ENCODE data around the gene CHST6.
"Not testable (repeated sequence)": the region's sequence is repeated elsewhere in the genome, so short reads cannot be mapped to it uniquely, and the experiment has no call there.

The CHST6 gene

GRCh38 chr16:75433732-75434413 lies 61.4 kb downstream of the CHST6 start:
- no peak for DNase-seq
- Histone ChIP-seq H3K79me2 (ENCODE audit: insufficient read depth, low read length) (peaks cover 43% of the 10 kb centered on the region), H3K36me3 (ENCODE audit: insufficient read depth, low read length) (no peaks in the 10 kb centered on the region; the same call in none of the 2 replicates), H3K9ac (ENCODE audit: low read depth, low read length) (peak overlapping the region; percentile 68), H3K27ac (ENCODE audit: low read length) (peak overlapping the region; percentile 73), H3K4me2 (ENCODE audit: insufficient read depth, low read length) (peak overlapping the region; percentile 76), H2AFZ (ENCODE audit: low read depth, low read length) (peak overlapping the region; percentile 85), H3K27me3 (ENCODE audit: insufficient read depth, low read length, poor library complexity) (no peaks in the 10 kb centered on the region), H3K9me3 (ENCODE audit: insufficient read depth, low read length, severe bottlenecking) (no peaks in the 10 kb centered on the region), H4K20me1 (ENCODE audit: insufficient read depth, low read length) (no peaks in the 10 kb centered on the region), H3K4me1 (ENCODE audit: insufficient read depth, low read length) (peaks cover 41% of the 10 kb centered on the region), H3K4me3 (ENCODE audit: low read depth in 1 of 2, low read length in 2 of 2) (peak overlapping the region; percentile 58 to 67)
- ATAC-seq (ENCODE audit: insufficient read depth, low read depth) = peak; percentile 71
- TF ChIP-seq CTCF (IDR thresholded peaks at IDR 0.05; ENCODE audit: borderline replicate concordance, extremely low read depth, low read length, poor library complexity, severe bottlenecking) (no peak), EZH2 (IDR thresholded peaks at IDR 0.05; ENCODE audit: borderline replicate concordance, low read depth, low read length, severe bottlenecking) (no peak)

- H3K27ac ChIP-seq (ENCODE audit: low read length) = peak within 1 kb of the TSS; percentile 73
Measured at GRCh38 chr16:75432828-75433731, 62.2 kb downstream of the CHST6 start, which contains the start of gene CFDP1. TSS of gene CFDP1 (minus strand) at chr16:75433503. CDS start at chr16:75433352, 151 bp downstream.

GRCh38 chr16:75429621-75430403 lies 65.4 kb downstream of the CHST6 start:
- Histone ChIP-seq H3K36me3 (ENCODE audit: insufficient read depth, low read length) (no peaks in the 10 kb centered on the region; the same call in none of the 2 replicates), H3K4me1 (ENCODE audit: insufficient read depth, low read length) (peaks cover 36% of the 10 kb centered on the region), H3K4me3 (ENCODE audit: low read depth in 1 of 2, low read length in 2 of 2) (no peak overlapping the region), H3K27ac (ENCODE audit: low read length) (no peak overlapping the region), H4K20me1 (ENCODE audit: insufficient read depth, low read length) (peaks cover 3% of the 10 kb centered on the region; the same call in 1 of the 2 replicates), H3K9me3 (ENCODE audit: insufficient read depth, low read length, severe bottlenecking) (no peaks in the 10 kb centered on the region), H2AFZ (ENCODE audit: low read depth, low read length) (no peak overlapping the region), H3K4me2 (ENCODE audit: insufficient read depth, low read length) (no peak overlapping the region), H3K9ac (ENCODE audit: low read depth, low read length) (no peak overlapping the region), H3K27me3 (ENCODE audit: insufficient read depth, low read length, poor library complexity) (no peaks in the 10 kb centered on the region), H3K79me2 (ENCODE audit: insufficient read depth, low read length) (peaks cover 79% of the 10 kb centered on the region)
- ATAC-seq (ENCODE audit: insufficient read depth, low read depth) (no peak), DNase-seq (no peak)
- no peak for TF ChIP-seq EZH2 (IDR thresholded peaks at IDR 0.05; ENCODE audit: borderline replicate concordance, low read depth, low read length, severe bottlenecking)
- no peak for TF ChIP-seq CTCF (IDR thresholded peaks at IDR 0.05; ENCODE audit: borderline replicate concordance, extremely low read depth, low read length, poor library complexity, severe bottlenecking)

More at GRCh38 chr16:75432828-75433731, 62.2 kb downstream of the CHST6 start, which contains the start of gene CFDP1:
- no peaks in the 10 kb centered on the region for H3K9me3 ChIP-seq (ENCODE audit: insufficient read depth, low read length, severe bottlenecking)
- peak within 1 kb of the TSS; percentile 76 for H3K4me2 ChIP-seq (ENCODE audit: insufficient read depth, low read length)
- peaks cover 51% of the 10 kb centered on the region for H3K79me2 ChIP-seq (ENCODE audit: insufficient read depth, low read length)
- peak within 1 kb of the TSS; percentile 58 to 67 for H3K4me3 ChIP-seq (ENCODE audit: low read depth in 1 of 2, low read length in 2 of 2)
- no peaks in the 10 kb centered on the region; the same call in none of the 2 replicates for H3K36me3 ChIP-seq (ENCODE audit: insufficient read depth, low read length)
- peak within 1 kb of the TSS; percentile 68 for H3K9ac ChIP-seq (ENCODE audit: low read depth, low read length)
- H2AFZ ChIP-seq (ENCODE audit: low read depth, low read length) = peak within 1 kb of the TSS; percentile 85
- ATAC-seq (ENCODE audit: insufficient read depth, low read depth) = peak; percentile 90
- peak; percentile 95 for DNase-seq
- no peak for TF ChIP-seq CTCF (IDR thresholded peaks at IDR 0.05; ENCODE audit: borderline replicate concordance, extremely low read depth, low read length, poor library complexity, severe bottlenecking)
- no peak for TF ChIP-seq EZH2 (IDR thresholded peaks at IDR 0.05; ENCODE audit: borderline replicate concordance, low read depth, low read length, severe bottlenecking)
- H3K4me1 ChIP-seq (ENCODE audit: insufficient read depth, low read length) = peaks cover 41% of the 10 kb centered on the region
- no peaks in the 10 kb centered on the region for H3K27me3 ChIP-seq (ENCODE audit: insufficient read depth, low read length, poor library complexity)
- H4K20me1 ChIP-seq (ENCODE audit: insufficient read depth, low read length) = no peaks in the 10 kb centered on the region

GRCh38 chr16:75426524-75426923 lies 68.7 kb downstream of the CHST6 start:
- not testable (repeated sequence) for H3K4me3 ChIP-seq (ENCODE audit: low read depth in 1 of 2, low read length in 2 of 2); H3K36me3 ChIP-seq (ENCODE audit: insufficient read depth, low read length); H3K9ac ChIP-seq (ENCODE audit: low read depth, low read length); H2AFZ ChIP-seq (ENCODE audit: low read depth, low read length); H4K20me1 ChIP-seq (ENCODE audit: insufficient read depth, low read length); H3K27ac ChIP-seq (ENCODE audit: low read length); H3K9me3 ChIP-seq (ENCODE audit: insufficient read depth, low read length, severe bottlenecking); H3K27me3 ChIP-seq (ENCODE audit: insufficient read depth, low read length, poor library complexity); DNase-seq; H3K4me2 ChIP-seq (ENCODE audit: insufficient read depth, low read length); ATAC-seq (ENCODE audit: insufficient read depth, low read depth)
- peaks cover 17% of the 10 kb centered on the region for H3K4me1 ChIP-seq (ENCODE audit: insufficient read depth, low read length)
- H3K79me2 ChIP-seq (ENCODE audit: insufficient read depth, low read length) = peaks cover 92% of the 10 kb centered on the region

Data from DND-41 (cell line).